ENCODE data around the gene BCL2L15. TPM values are rescaled to one million over a fixed set of nuclear protein-coding genes. Genes with fewer than 3 reads are reported as not detected.

Gene BCL2L15
- total and polyA plus RNA-seq, 2 of the 8 experiments (the other 6 are each of a cell fraction or from before 2014, with no cell fraction given): 0.32 to 0.36 TPM

GRCh38 chr1:113886417-113887401 is 672 bp downstream of the BCL2L15 start:
- 90% methylated on average over 17 of the region's 17 CpGs; no CpG with 5 or more reads in 1 of the 2 experiments for WGBS, 2 experiments (ENCODE audit: extremely low coverage in 1 of 2, insufficient coverage in 1 of 2, insufficient read length in 1 of 2, insufficient replicate concordance in 2 of 2, low coverage in 1 of 2, low lambda C conversion rate in 2 of 2, missing lambda C conversion rate in 1 of 2)
- no peak overlapping the region for H2BK15ac ChIP-seq (ENCODE audit: low read length)
- H3K36me3 ChIP-seq (ENCODE audit: control insufficient read depth in 2 of 4, insufficient read depth in 4 of 4, low read length in 3 of 4): no peaks in the 10 kb centered on the region
- H3K56ac ChIP-seq (replicated peaks; ENCODE audit: insufficient read length, low read depth, low read length): no peak overlapping the region
- no peak overlapping the region for H4K5ac ChIP-seq (ENCODE audit: insufficient read length, low read depth, low read length)
- no peaks in the 10 kb centered on the region for H4K20me1 ChIP-seq (replicated peaks in 1 of 2; ENCODE audit: control insufficient read depth in 1 of 2, insufficient read depth in 2 of 2, low read length in 2 of 2)
- no peak overlapping the region for H2AK5ac ChIP-seq (ENCODE audit: low read depth, low read length)
- FAIRE-seq (no peak), DNase-seq (ENCODE audit: low read depth in 1 of 2, low spot score in 2 of 2) (no peak)
- H3K9ac ChIP-seq (replicated peaks in 1 of 4; ENCODE audit: extremely low read depth in 1 of 4, low read depth in 3 of 4, low read length in 3 of 4): no peak overlapping the region
- H2BK120ac ChIP-seq (replicated peaks; ENCODE audit: low read depth, low read length): no peak overlapping the region
- no peak overlapping the region for H3K4me3 ChIP-seq (ENCODE audit: extremely low read depth in 1 of 4, insufficient read depth in 2 of 4, low read depth in 3 of 4, low read length in 4 of 4)
- H4K8ac ChIP-seq (ENCODE audit: extremely low read depth, insufficient read depth, low read length): no peak overlapping the region
- no peak overlapping the region for H3K23ac ChIP-seq (ENCODE audit: insufficient read length)
- H3K4ac ChIP-seq (replicated peaks; ENCODE audit: insufficient read length, low read depth, low read length): no peak overlapping the region
- H4K91ac ChIP-seq (replicated peaks; ENCODE audit: insufficient read length, low read length): no peak overlapping the region
- no peak overlapping the region for H2BK5ac ChIP-seq (ENCODE audit: low read depth, low read length)
- no peak overlapping the region for H3K14ac ChIP-seq (ENCODE audit: insufficient read length)
- no peaks in the 10 kb centered on the region for H3K4me1 ChIP-seq (replicated peaks in 1 of 4; ENCODE audit: control insufficient read depth in 3 of 4, insufficient read depth in 4 of 4, low read length in 3 of 4)
- H2AFZ ChIP-seq (ENCODE audit: low read length): no peak overlapping the region
- H2BK12ac ChIP-seq (ENCODE audit: low read depth, low read length): no peak overlapping the region
- ChIA-PET POLR2A (ENCODE audit: partially characterized antibody) (no interaction called here), CTCF (ENCODE audit: partially characterized antibody) (interaction anchor here (0.6 to 1.4 kb wide), 2 partner anchors 12 to 97 kb away, joined by 3 read pairs; no protein-coding TSS in a partner anchor)
- no peaks in the 10 kb centered on the region for H3K23me2 ChIP-seq (ENCODE audit: low read depth, low read length)
- no peak overlapping the region for H3K18ac ChIP-seq (ENCODE audit: extremely low read depth, low read length)
- no peaks in the 10 kb centered on the region for H3K79me1 ChIP-seq (ENCODE audit: low read depth, low read length)
- no peak overlapping the region for H3K4me2 ChIP-seq (ENCODE audit: insufficient read depth in 1 of 2, low read depth in 2 of 2, low read length in 2 of 2)
- H3K79me2 ChIP-seq (ENCODE audit: control insufficient read depth in 1 of 2, insufficient read depth in 2 of 2, low read length in 2 of 2): no peaks in the 10 kb centered on the region
- no peaks in the 10 kb centered on the region for H3K9me3 ChIP-seq (ENCODE audit: insufficient read depth in 2 of 2, low read depth in 1 of 2, low read length in 1 of 2)
- H2BK20ac ChIP-seq (ENCODE audit: low read length): no peak overlapping the region
- no peak overlapping the region for H3K27ac ChIP-seq (ENCODE audit: low read depth, low read length)
- no peaks in the 10 kb centered on the region for H3K27me3 ChIP-seq (replicated peaks in 1 of 4; ENCODE audit: control insufficient read depth in 3 of 4, extremely low read depth in 1 of 4, insufficient read depth in 3 of 4, low read length in 3 of 4)
- TF ChIP-seq ATF3 (IDR thresholded peaks at IDR 0.05; ENCODE audit: insufficient read depth, low read depth, low read length) (no peak), KDM1A (IDR thresholded peaks at IDR 0.05; ENCODE audit: borderline replicate concordance, low read length) (no peak), CEBPB (IDR thresholded peaks at IDR 0.05; ENCODE audit: low read depth, low read length) (no peak), HDAC2 (IDR thresholded peaks at IDR 0.05; ENCODE audit: borderline replicate concordance in 1 of 2, low read depth in 2 of 2, low read length in 2 of 2) (no peak), ZNF274 (IDR thresholded peaks at IDR 0.05; ENCODE audit: borderline replicate concordance, extremely low read depth, low read length) (no peak), SIRT6 (IDR thresholded peaks at IDR 0.05; ENCODE audit: low read length) (no peak), CBX5 (IDR thresholded peaks at IDR 0.05; ENCODE audit: low read depth, low read length) (no peak), SRF (IDR thresholded peaks at IDR 0.05; ENCODE audit: low read depth, low read length) (no peak), HDAC6 (IDR thresholded peaks at IDR 0.05; ENCODE audit: low read depth, low read length) (no peak), CTBP2 (IDR thresholded peaks at IDR 0.05; ENCODE audit: borderline replicate concordance, insufficient read depth, insufficient read length, low read length) (no peak), JUND (IDR thresholded peaks at IDR 0.05; ENCODE audit: low read length) (no peak), CREB1 (IDR thresholded peaks at IDR 0.05) (no peak)
